K562 (cell line): ENCODE data around the gene SMIM35. TPM values are rescaled to one million over a fixed set of nuclear protein-coding genes. Genes with fewer than 3 reads are reported as not detected.

Source experiments
- BRF2 ChIP-seq: IDR thresholded peaks from 3 replicates; pipeline ENCODE4 v1.6.1; 2011; ENCODE audit warnings: borderline replicate concordance, mild to moderate bottlenecking; ENCODE audit not compliant: insufficient read length, insufficient read depth
- CCAR2 ChIP-seq: fragments of 200-400 bp; formaldehyde crosslinking; IDR thresholded peaks from 2 replicates; pipeline ENCODE4 v1.6.1; 2017; ENCODE audit warnings: mild to moderate bottlenecking, low read depth, low read length
- CCNT2 ChIP-seq: IDR thresholded peaks from 2 replicates; pipeline ENCODE4 v1.6.1; 2011; ENCODE audit warnings: borderline replicate concordance, low read depth, mild to moderate bottlenecking, moderate library complexity, mixed read lengths, low read length; ENCODE audit not compliant: insufficient read length; ENCODE audit errors: extremely low read depth
- GTF2F1 ChIP-seq: IDR thresholded peaks from 2 replicates; pipeline ENCODE4 v1.6.1; 2011; ENCODE audit warnings: low read depth, low read length, improper control_type of control experiment
- JUNB ChIP-seq: fragments of 450-650 bp; formaldehyde crosslinking; conservative IDR thresholded peaks from 2 replicates; pipeline ENCODE4 v1.4.0; 2020; ENCODE audit warnings: mild to moderate bottlenecking
- KDM2B ChIP-seq: fragments of 250-450 bp; sonication (Bioruptor Pico); IDR thresholded peaks from 2 replicates; pipeline ENCODE4 v1.8.0; 2021; ENCODE audit warnings: mild to moderate bottlenecking, moderate library complexity
- NFRKB ChIP-seq: fragments of 450-650 bp; IDR thresholded peaks from 2 replicates; pipeline ENCODE4 v1.6.1; 2016; ENCODE audit warnings: low read depth
- NFXL1 ChIP-seq: fragments of 450-650 bp; formaldehyde crosslinking; IDR thresholded peaks from 2 replicates; pipeline ENCODE4 v1.4.0; 2021; ENCODE audit warnings: mild to moderate bottlenecking
- NR3C1 ChIP-seq: sonication (generic); formaldehyde crosslinking; IDR thresholded peaks from 2 replicates; pipeline ENCODE4 v1.8.1; 2022; ENCODE audit warnings: missing genetic modification reagents
- RBM22 ChIP-seq: fragments of 200-400 bp; formaldehyde crosslinking; IDR thresholded peaks from 2 replicates; pipeline ENCODE4 v1.6.1; 2018; ENCODE audit warnings: low read length, low read depth; ENCODE audit not compliant: poor library complexity, severe bottlenecking
- RFX7 ChIP-seq: fragments of 250-450 bp; sonication (Bioruptor Pico); IDR thresholded peaks from 2 replicates; pipeline ENCODE4 v1.5.1; 2021; ENCODE audit warnings: mild to moderate bottlenecking
- TAF7 ChIP-seq: fragments of 450-650 bp; IDR thresholded peaks from 2 replicates; pipeline ENCODE4 v1.6.1; 2016; ENCODE audit warnings: missing genetic modification characterization, missing compliant biosample characterization
- TBL1XR1 ChIP-seq, 2 experiments: IDR thresholded peaks; 2 replicates each; pipeline ENCODE4 v1.6.1; 2012; ENCODE audit warnings: improper control_type of control experiment in 2 of 2, low read length in 2 of 2, mild to moderate bottlenecking in 1 of 2
- TSHZ1 ChIP-seq: fragments of 250-450 bp; sonication (Bioruptor Pico); IDR thresholded peaks from 2 replicates; pipeline ENCODE4 v1.4.0; 2020; ENCODE audit warnings: mild to moderate bottlenecking, moderate library complexity
- ZBTB8A ChIP-seq: fragments of 450-650 bp; IDR thresholded peaks from 2 replicates; pipeline ENCODE4 v1.6.1; 2018; ENCODE audit warnings: mild to moderate bottlenecking, moderate library complexity; ENCODE audit not compliant: partially characterized antibody
- ZNF407 ChIP-seq: fragments of 450-650 bp; IDR thresholded peaks from 2 replicates; pipeline ENCODE4 v1.6.1; 2016; ENCODE audit warnings: low read depth
- ZNF717 ChIP-seq: fragments of 250-450 bp; sonication (Bioruptor Pico); IDR thresholded peaks from 2 replicates; pipeline ENCODE4 v1.5.0; 2021
- polyA plus RNA-seq, 8 experiments: library from polyadenylated mRNA; depleted of rRNA in 4 of 8; stranded (reverse) in 5 of 8; unstranded in 3 of 8; fragments of >200 nt; fragmentation: Nextera tagmentation in 2 of 8; fragmentation: Illumina TruSeq in 1 of 8; extraction: Ambion mirVana in 2 of 8; extraction: Trizol in 1 of 8; gene quantifications; 2 replicates each; pipeline versions ENCODE4 v1.2.1 to v1.2.3, GENCODE V29; 2011 to 2014; ENCODE audit warnings: inconsistent platforms in 1 of 8, missing spikeins in 1 of 8
- total RNA-seq, 7 experiments: library from RNA; depleted of rRNA in 6 of 7; stranded (reverse); fragments of >200 nt in 6 of 7; fragmentation: Illumina TruSeq in 2 of 7; extraction: Trizol in 2 of 7; gene quantifications; 2 replicates each; pipeline versions ENCODE4 v1.2.1 to v1.2.3, GENCODE V29; 2011 to 2021; ENCODE audit warnings: low replicate concordance in 1 of 7

Gene SMIM35
- total and polyA plus RNA-seq, 9 of the 15 experiments (the other 6 are each of a cell fraction or from before 2014, with no cell fraction given): 0.03 TPM; not detected in 7

- no peak for TF ChIP-seq TAF7 (tag)
- TF ChIP-seq CCAR2: no peak
- no peak for TF ChIP-seq ZNF407
- TF ChIP-seq RFX7 (CRISPR knock-in tag): no peak
- no peak for TF ChIP-seq KDM2B (CRISPR knock-in tag)
- no peak for TF ChIP-seq GTF2F1
- TF ChIP-seq NFRKB: peak; percentile 73; the same call in 1 of the 2 replicates
- TF ChIP-seq NFXL1 (CRISPR knock-in tag): no peak
- no peak for TF ChIP-seq NR3C1 (CRISPR knock-in tag)
- TF ChIP-seq TSHZ1 (CRISPR knock-in tag): no peak
- no peak for TF ChIP-seq BRF2
- no peak for TF ChIP-seq ZBTB8A
- no peak for TF ChIP-seq ZNF717 (CRISPR knock-in tag)
- TF ChIP-seq TBL1XR1 (IDR thresholded peaks at IDR 0.05; ENCODE audit: low read length in 2 of 2): no peak; a peak in 1 of 4 replicates
- TF ChIP-seq JUNB: no peak
- no peak for TF ChIP-seq CCNT2
- TF ChIP-seq RBM22: no peak
Measured at GRCh38 chr11:118001494-118001971, 85.2 kb downstream of the SMIM35 start (continued).
